ENCODE results near the gene SMC4.

SMC4 gene

GRCh38 chr3:160459450-160459970 lies 60.1 kb downstream of the SMC4 start:
- no peaks in the 10 kb centered on the region for H3K36me3 ChIP-seq (ENCODE audit: control insufficient read depth in 2 of 2, insufficient read depth in 2 of 2, low read length in 2 of 2)
- H3K27me3 ChIP-seq (ENCODE audit: control insufficient read depth in 1 of 2, insufficient read depth in 2 of 2, low read length in 2 of 2): peaks cover 0 to 2% of the 10 kb centered on the region in 2 donors
- no peak overlapping the region for H3K9ac ChIP-seq (ENCODE audit: low read length in 2 of 2)
- no peaks in the 10 kb centered on the region for H3K9me3 ChIP-seq (ENCODE audit: control insufficient read depth in 2 of 2, low read length in 2 of 2)
- no peak overlapping the region for H3K27ac ChIP-seq (ENCODE audit: low read length)
- H3K4me3 ChIP-seq (ENCODE audit: low read length in 2 of 2): no peak overlapping the region
- no peaks in the 10 kb centered on the region for H3K4me1 ChIP-seq (ENCODE audit: control insufficient read depth, insufficient read depth, low read length)

DNA sequence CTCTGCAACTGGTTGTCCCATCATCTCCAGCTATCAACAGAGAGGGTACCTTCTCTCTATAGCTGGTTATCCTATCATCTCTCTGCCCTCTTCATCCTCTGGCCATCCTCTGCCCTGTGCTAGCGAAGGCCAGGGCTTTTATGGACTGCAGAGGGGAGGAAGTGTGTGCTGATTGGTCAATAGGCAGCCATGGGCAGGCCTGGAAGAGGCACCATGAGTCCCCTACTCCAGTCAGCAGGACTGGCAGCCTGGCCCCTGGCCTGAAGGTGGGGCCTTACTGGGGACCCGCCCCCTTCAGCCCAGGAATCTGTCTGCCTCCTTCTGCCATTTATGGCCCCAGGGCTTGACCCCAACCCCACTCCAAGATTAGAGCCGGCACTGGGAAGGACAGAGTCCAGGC lies 60.6 kb downstream of the SMC4 start:
- no peak overlapping the region for H3K27ac ChIP-seq (ENCODE audit: low read length)
- no peak overlapping the region for H3K4me3 ChIP-seq (ENCODE audit: low read length in 2 of 2)
- H3K36me3 ChIP-seq (ENCODE audit: control insufficient read depth in 2 of 2, insufficient read depth in 2 of 2, low read length in 2 of 2): no peaks in the 10 kb centered on the region
- no peaks in the 10 kb centered on the region for H3K9me3 ChIP-seq (ENCODE audit: control insufficient read depth in 2 of 2, low read length in 2 of 2)
- peaks cover 0 to 2% of the 10 kb centered on the region in 2 donors for H3K27me3 ChIP-seq (ENCODE audit: control insufficient read depth in 1 of 2, insufficient read depth in 2 of 2, low read length in 2 of 2)
- no peak overlapping the region for H3K9ac ChIP-seq (ENCODE audit: low read length in 2 of 2)
- no peaks in the 10 kb centered on the region for H3K4me1 ChIP-seq (ENCODE audit: control insufficient read depth, insufficient read depth, low read length)

- no peaks in the 10 kb centered on the region for H3K36me3 ChIP-seq (ENCODE audit: control insufficient read depth in 2 of 2, insufficient read depth in 2 of 2, low read length in 2 of 2)
- H3K9ac ChIP-seq (ENCODE audit: low read length in 2 of 2): no peak overlapping the region
- peaks cover 0 to 2% of the 10 kb centered on the region in 2 donors for H3K27me3 ChIP-seq (ENCODE audit: control insufficient read depth in 1 of 2, insufficient read depth in 2 of 2, low read length in 2 of 2)
- no peak overlapping the region for H3K27ac ChIP-seq (ENCODE audit: low read length)
- H3K9me3 ChIP-seq (ENCODE audit: control insufficient read depth in 2 of 2, low read length in 2 of 2): no peaks in the 10 kb centered on the region
- H3K4me3 ChIP-seq (ENCODE audit: low read length in 2 of 2): no peak overlapping the region
- H3K4me1 ChIP-seq (ENCODE audit: control insufficient read depth, insufficient read depth, low read length): no peaks in the 10 kb centered on the region
Observed at GRCh38 chr3:160464321-160464720, 64.9 kb downstream of the SMC4 start.

DNA sequence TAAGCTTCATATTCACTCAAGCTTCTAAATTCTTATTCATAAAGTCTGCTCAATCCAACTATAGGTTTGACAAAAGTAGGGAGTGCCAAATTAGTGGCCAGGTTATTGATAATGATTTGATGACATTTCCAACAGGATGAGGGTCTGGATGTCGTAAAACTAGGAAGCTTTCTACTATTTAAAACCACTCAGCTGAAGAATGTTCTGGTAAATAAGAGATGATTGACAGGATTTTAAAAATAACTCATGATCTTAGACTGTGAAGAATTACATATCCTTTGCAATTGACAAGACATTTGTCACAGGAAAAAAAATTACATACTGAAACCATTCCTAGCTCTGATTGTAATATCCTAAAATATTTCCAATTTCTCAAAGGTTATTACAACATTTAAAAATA lies 65.5 kb downstream of the SMC4 start:
- peaks cover 0 to 2% of the 10 kb centered on the region in 2 donors for H3K27me3 ChIP-seq (ENCODE audit: control insufficient read depth in 1 of 2, insufficient read depth in 2 of 2, low read length in 2 of 2)
- H3K4me1 ChIP-seq (ENCODE audit: control insufficient read depth, insufficient read depth, low read length): no peaks in the 10 kb centered on the region
- H3K4me3 ChIP-seq (ENCODE audit: low read length in 2 of 2): no peak overlapping the region
- H3K9me3 ChIP-seq (ENCODE audit: control insufficient read depth in 2 of 2, low read length in 2 of 2): no peaks in the 10 kb centered on the region
- H3K27ac ChIP-seq (ENCODE audit: low read length): no peak overlapping the region
- H3K36me3 ChIP-seq (ENCODE audit: control insufficient read depth in 2 of 2, insufficient read depth in 2 of 2, low read length in 2 of 2): no peaks in the 10 kb centered on the region
- H3K9ac ChIP-seq (ENCODE audit: low read length in 2 of 2): no peak overlapping the region

DNA sequence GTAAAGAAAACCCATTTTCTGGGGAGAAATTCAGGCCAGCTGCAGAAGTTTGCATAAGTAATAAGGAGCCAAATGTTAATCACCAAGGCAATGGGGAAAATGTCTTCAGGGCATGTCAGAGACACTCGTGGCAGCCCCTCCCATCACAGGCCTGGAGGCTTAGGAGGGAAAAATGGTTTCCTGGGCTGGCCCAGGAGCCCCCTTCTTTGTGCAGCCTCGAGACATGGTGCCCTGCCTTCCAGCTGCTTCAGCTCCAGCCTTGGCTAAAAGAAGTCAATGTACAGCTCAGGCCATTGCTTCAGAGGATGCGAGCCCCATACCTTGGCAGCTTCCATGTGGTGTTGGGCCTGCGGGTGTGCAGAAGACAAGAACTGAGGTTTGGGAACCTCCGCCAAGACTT lies 70.7 kb downstream of the SMC4 start:
- Histone ChIP-seq H3K4me3 (ENCODE audit: low read length in 2 of 2) (no peak overlapping the region), H3K27ac (ENCODE audit: low read length) (no peak overlapping the region), H3K4me1 (ENCODE audit: control insufficient read depth, insufficient read depth, low read length) (no peaks in the 10 kb centered on the region), H3K9me3 (ENCODE audit: control insufficient read depth in 2 of 2, low read length in 2 of 2) (no peaks in the 10 kb centered on the region), H3K36me3 (ENCODE audit: control insufficient read depth in 2 of 2, insufficient read depth in 2 of 2, low read length in 2 of 2) (no peaks in the 10 kb centered on the region), H3K9ac (ENCODE audit: low read length in 2 of 2) (no peak overlapping the region), H3K27me3 (ENCODE audit: control insufficient read depth in 1 of 2, insufficient read depth in 2 of 2, low read length in 2 of 2) (no peaks in the 10 kb centered on the region)

DNA sequence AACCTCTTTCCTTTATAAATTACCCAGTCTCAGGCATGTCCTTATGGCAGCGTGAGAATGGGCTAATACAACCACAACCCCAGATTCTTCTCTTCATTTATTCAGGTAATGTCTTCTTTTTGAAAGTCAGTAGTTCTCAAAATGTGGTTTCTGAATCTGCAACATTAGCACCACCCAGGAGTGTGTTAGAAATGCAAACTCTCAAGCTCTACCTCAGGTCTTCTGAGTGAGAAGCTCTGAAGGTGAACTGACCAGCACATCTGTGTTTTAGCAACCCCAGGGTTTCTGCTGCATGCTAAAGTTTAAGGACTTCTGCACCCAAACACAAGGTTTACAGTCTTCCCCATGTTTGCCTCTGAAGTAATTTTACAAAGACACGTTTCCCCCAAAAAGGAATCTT lies 72.4 kb downstream of the SMC4 start:
- Histone ChIP-seq H3K4me3 (ENCODE audit: low read length in 2 of 2) (no peak overlapping the region), H3K9me3 (ENCODE audit: control insufficient read depth in 2 of 2, low read length in 2 of 2) (no peaks in the 10 kb centered on the region), H3K4me1 (ENCODE audit: control insufficient read depth, insufficient read depth, low read length) (no peaks in the 10 kb centered on the region), H3K27me3 (ENCODE audit: control insufficient read depth in 1 of 2, insufficient read depth in 2 of 2, low read length in 2 of 2) (no peaks in the 10 kb centered on the region), H3K36me3 (ENCODE audit: control insufficient read depth in 2 of 2, insufficient read depth in 2 of 2, low read length in 2 of 2) (no peaks in the 10 kb centered on the region), H3K9ac (ENCODE audit: low read length in 2 of 2) (no peak overlapping the region), H3K27ac (ENCODE audit: low read length) (no peak overlapping the region)

GRCh38 chr3:160472344-160472743 lies 72.9 kb downstream of the SMC4 start:
- Histone ChIP-seq H3K4me3 (ENCODE audit: low read length in 2 of 2) (no peak overlapping the region), H3K36me3 (ENCODE audit: control insufficient read depth in 2 of 2, insufficient read depth in 2 of 2, low read length in 2 of 2) (no peaks in the 10 kb centered on the region), H3K9ac (ENCODE audit: low read length in 2 of 2) (no peak overlapping the region), H3K27ac (ENCODE audit: low read length) (no peak overlapping the region), H3K4me1 (ENCODE audit: control insufficient read depth, insufficient read depth, low read length) (no peaks in the 10 kb centered on the region), H3K9me3 (ENCODE audit: control insufficient read depth in 2 of 2, low read length in 2 of 2) (no peaks in the 10 kb centered on the region), H3K27me3 (ENCODE audit: control insufficient read depth in 1 of 2, insufficient read depth in 2 of 2, low read length in 2 of 2) (no peaks in the 10 kb centered on the region)

- Histone ChIP-seq H3K9ac (ENCODE audit: low read length in 2 of 2) (no peak overlapping the region), H3K27me3 (ENCODE audit: control insufficient read depth in 1 of 2, insufficient read depth in 2 of 2, low read length in 2 of 2) (no peaks in the 10 kb centered on the region), H3K36me3 (ENCODE audit: control insufficient read depth in 2 of 2, insufficient read depth in 2 of 2, low read length in 2 of 2) (no peaks in the 10 kb centered on the region), H3K4me1 (ENCODE audit: control insufficient read depth, insufficient read depth, low read length) (no peaks in the 10 kb centered on the region), H3K4me3 (ENCODE audit: low read length in 2 of 2) (no peak overlapping the region), H3K9me3 (ENCODE audit: control insufficient read depth in 2 of 2, low read length in 2 of 2) (no peaks in the 10 kb centered on the region), H3K27ac (ENCODE audit: low read length) (no peak overlapping the region)
Observed at GRCh38 chr3:160473221-160473620, 73.8 kb downstream of the SMC4 start.

DNA sequence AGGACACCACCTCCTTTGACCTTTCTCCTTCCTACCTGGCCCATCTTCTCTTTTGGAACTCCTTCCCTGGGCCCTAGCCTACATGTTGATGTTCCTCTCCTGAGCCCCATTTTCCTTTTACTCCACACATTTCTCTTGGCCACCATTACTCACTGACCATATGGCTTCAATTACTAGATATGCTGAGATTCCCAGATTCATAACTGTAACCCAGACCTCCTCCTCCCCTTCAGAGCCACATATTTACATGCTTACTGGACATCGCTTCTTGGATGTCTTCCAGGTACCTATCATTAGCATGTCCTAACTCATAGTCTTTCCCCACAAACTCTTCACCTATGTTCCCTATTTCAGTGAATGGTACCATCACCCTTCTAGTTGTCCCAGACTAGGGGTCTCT lies 74.5 kb downstream of the SMC4 start:
- H3K4me1 ChIP-seq (ENCODE audit: control insufficient read depth, insufficient read depth, low read length): no peaks in the 10 kb centered on the region
- no peak overlapping the region for H3K4me3 ChIP-seq (ENCODE audit: low read length in 2 of 2)
- no peaks in the 10 kb centered on the region for H3K36me3 ChIP-seq (ENCODE audit: control insufficient read depth in 2 of 2, insufficient read depth in 2 of 2, low read length in 2 of 2)
- no peaks in the 10 kb centered on the region for H3K9me3 ChIP-seq (ENCODE audit: control insufficient read depth in 2 of 2, low read length in 2 of 2)
- H3K27ac ChIP-seq (ENCODE audit: low read length): no peak overlapping the region
- H3K27me3 ChIP-seq (ENCODE audit: control insufficient read depth in 1 of 2, insufficient read depth in 2 of 2, low read length in 2 of 2): no peaks in the 10 kb centered on the region
- H3K9ac ChIP-seq (ENCODE audit: low read length in 2 of 2): no peak overlapping the region

DNA sequence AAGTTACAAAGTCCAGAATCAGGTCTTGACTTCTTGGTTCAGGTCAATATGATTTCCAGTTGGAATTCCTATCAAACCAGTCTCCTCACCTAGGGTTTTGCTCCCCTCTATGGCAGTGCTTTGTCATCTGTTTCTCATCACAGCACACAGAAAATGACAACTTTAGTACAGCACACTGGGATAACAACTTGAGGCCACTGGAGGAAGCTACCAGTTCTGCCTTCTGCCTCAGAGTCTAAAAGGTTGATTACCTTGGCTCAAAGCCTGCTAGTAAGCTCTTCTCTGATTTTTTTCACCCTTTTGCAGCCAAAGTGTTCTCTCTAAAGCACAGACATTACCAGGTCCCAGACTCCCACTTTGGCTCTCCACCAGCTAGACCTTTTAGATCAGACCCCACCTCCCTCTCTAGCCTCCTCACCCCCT lies 75.0 kb downstream of the SMC4 start:
- no peaks in the 10 kb centered on the region for H3K27me3 ChIP-seq (ENCODE audit: control insufficient read depth in 1 of 2, insufficient read depth in 2 of 2, low read length in 2 of 2)
- no peaks in the 10 kb centered on the region for H3K9me3 ChIP-seq (ENCODE audit: control insufficient read depth in 2 of 2, low read length in 2 of 2)
- H3K4me3 ChIP-seq (ENCODE audit: low read length in 2 of 2): no peak overlapping the region
- H3K27ac ChIP-seq (ENCODE audit: low read length): no peak overlapping the region
- no peak overlapping the region for H3K9ac ChIP-seq (ENCODE audit: low read length in 2 of 2)
- H3K36me3 ChIP-seq (ENCODE audit: control insufficient read depth in 2 of 2, insufficient read depth in 2 of 2, low read length in 2 of 2): no peaks in the 10 kb centered on the region
- H3K4me1 ChIP-seq (ENCODE audit: control insufficient read depth, insufficient read depth, low read length): no peaks in the 10 kb centered on the region

DNA sequence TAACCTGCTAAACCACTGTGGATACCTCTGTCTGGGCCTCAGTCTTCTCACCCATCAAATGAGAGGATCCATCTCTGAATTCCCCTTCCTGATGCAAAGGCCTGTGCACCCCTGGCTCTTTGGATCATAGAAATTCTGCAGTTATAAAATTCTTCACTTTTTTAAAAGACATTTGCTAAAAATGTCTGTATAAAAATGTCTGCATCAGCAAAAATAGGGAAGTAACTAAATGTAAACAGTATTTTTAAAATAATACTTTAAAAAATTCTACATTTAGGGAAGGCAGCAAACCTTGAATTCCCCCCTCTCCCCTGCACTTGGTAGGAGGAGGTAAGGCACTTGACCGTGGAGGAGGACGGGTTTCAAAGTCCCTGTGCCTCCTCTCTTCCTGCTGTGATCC lies 75.7 kb downstream of the SMC4 start:
- Histone ChIP-seq H3K27ac (ENCODE audit: low read length) (no peak overlapping the region), H3K9me3 (ENCODE audit: control insufficient read depth in 2 of 2, low read length in 2 of 2) (no peaks in the 10 kb centered on the region), H3K4me3 (ENCODE audit: low read length in 2 of 2) (no peak overlapping the region), H3K27me3 (ENCODE audit: control insufficient read depth in 1 of 2, insufficient read depth in 2 of 2, low read length in 2 of 2) (no peaks in the 10 kb centered on the region), H3K4me1 (ENCODE audit: control insufficient read depth, insufficient read depth, low read length) (no peaks in the 10 kb centered on the region), H3K9ac (ENCODE audit: low read length in 2 of 2) (no peak overlapping the region), H3K36me3 (ENCODE audit: control insufficient read depth in 2 of 2, insufficient read depth in 2 of 2, low read length in 2 of 2) (no peaks in the 10 kb centered on the region)

All from stomach smooth muscle (tissue), 2 donors.